WI38 (cell line): ENCODE data around the gene HS3ST3A1.

Experiments
- H3K4me3 ChIP-seq: 2 replicates; pipeline ENCODE4 v1.5.1; 2011; ENCODE audit warnings: low read depth, mild to moderate bottlenecking, control low read depth, low read length
- TF ChIP-seq, protein P1 (sequence below): IDR thresholded peaks from 2 replicates; pipeline ENCODE4 v1.5.1; 2012; ENCODE audit warnings: low read depth, mild to moderate bottlenecking, control low read depth, low read length

The HS3ST3A1 gene

DNA sequence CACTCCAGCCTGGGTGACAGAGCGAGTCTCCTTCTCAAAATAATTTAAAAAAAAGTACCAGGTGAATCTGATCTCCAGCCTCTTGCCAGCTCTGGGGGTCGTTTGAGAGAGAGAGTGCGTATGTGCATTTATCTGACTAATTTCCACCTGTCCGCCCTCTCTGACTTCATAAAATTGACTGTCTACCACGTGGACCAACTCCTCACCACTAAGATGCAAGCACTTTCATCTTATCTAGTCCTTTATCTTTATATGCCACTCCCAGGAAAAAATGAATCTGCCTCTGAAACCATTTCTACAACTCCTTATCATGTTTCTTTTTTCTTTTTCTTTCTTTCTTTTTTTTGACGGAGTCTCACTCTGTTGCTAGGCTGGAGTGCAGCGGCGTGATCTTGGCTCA lies 55.8 kb downstream of the HS3ST3A1 start:
- H3K4me3 ChIP-seq: no peak overlapping the region
- TF ChIP-seq, protein P1, sequence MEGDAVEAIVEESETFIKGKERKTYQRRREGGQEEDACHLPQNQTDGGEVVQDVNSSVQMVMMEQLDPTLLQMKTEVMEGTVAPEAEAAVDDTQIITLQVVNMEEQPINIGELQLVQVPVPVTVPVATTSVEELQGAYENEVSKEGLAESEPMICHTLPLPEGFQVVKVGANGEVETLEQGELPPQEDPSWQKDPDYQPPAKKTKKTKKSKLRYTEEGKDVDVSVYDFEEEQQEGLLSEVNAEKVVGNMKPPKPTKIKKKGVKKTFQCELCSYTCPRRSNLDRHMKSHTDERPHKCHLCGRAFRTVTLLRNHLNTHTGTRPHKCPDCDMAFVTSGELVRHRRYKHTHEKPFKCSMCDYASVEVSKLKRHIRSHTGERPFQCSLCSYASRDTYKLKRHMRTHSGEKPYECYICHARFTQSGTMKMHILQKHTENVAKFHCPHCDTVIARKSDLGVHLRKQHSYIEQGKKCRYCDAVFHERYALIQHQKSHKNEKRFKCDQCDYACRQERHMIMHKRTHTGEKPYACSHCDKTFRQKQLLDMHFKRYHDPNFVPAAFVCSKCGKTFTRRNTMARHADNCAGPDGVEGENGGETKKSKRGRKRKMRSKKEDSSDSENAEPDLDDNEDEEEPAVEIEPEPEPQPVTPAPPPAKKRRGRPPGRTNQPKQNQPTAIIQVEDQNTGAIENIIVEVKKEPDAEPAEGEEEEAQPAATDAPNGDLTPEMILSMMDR: no peak

DNA sequence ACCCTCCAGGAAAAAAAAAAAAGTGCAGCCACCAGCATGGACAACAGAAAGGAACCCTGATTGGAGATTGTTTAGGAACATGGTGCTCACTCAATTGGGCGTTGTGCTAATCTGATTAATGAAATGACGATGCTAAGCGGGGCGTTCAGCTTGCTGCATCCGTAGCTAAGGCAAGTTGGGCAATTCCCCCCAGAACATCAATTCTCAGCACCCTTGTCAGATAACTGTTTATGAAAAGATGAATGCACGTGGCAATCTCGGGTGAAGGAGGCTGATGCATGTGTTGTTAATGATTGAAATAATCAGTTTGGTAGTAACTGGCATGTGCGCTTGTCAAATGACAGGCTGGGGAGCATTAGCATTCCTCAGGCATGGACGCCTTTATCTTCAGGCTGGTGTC lies 57.0 kb downstream of the HS3ST3A1 start:
- peak overlapping the region; percentile 32; the same call in 1 of the 2 replicates for H3K4me3 ChIP-seq
- TF ChIP-seq, protein P1: no peak

DNA sequence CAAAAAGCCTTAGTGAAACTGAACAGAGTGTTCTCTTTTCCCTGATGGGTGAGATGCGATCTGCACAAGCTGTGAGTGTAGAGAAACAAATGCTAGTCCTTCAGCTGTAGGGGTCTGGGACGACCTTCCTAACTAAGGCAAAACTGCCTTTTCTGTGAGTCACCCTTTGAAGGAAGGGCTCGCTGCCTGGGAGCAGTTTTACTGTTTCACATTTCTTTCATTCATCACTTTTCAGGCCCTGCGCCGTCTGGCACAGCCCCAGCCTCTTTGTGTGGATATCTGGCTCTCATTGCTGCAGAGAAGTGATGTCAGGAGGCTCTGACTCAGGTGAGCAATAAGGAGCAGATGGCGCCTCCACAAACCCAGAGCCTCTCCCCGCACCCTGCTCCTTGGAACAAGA lies 57.4 kb downstream of the HS3ST3A1 start:
- peak overlapping the region; percentile 32 for H3K4me3 ChIP-seq
- TF ChIP-seq, protein P1: no peak

DNA sequence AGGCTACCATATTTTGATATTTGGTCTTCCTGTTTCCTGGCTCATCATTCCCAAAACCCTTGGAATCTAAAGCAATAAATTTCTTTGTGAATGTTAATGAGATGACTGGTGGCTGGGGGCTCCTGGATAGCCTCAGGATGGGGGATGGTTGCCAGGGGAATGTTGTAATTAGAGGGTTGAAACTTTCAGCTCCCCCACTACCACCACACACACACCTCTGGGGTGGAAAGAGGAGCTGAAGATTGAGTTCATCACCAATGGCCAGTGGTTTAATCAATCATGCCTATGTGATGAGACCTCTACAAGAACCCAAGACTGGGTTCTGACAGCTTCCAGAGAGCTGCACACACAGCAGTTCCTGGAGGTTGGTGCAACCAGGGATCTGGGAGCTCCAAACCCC lies 59.1 kb downstream of the HS3ST3A1 start:
- TF ChIP-seq, protein P1: no peak
- no peak overlapping the region for H3K4me3 ChIP-seq

DNA sequence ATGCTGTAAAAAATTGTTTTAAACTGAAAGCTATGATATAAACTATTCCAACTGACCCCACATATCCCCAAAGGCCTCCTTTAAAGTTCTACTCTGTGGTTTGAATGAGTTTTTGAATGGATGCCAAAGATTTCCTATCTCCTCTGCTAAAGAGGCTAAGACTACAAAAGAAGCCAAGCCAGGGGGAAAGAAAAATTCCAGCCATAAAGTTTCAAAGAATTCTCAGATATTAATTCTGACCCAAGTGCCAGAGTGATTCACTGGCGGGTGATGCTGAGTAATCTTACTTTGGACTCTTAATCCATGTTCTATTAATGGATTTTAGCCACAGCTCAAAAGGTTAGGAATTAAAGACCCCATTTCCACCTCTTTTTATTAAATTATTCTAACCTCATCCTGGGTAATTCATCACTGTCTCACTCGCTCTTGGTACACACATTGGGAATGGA lies 60.7 kb downstream of the HS3ST3A1 start:
- TF ChIP-seq, protein P1: no peak
- H3K4me3 ChIP-seq: no peak overlapping the region

DNA sequence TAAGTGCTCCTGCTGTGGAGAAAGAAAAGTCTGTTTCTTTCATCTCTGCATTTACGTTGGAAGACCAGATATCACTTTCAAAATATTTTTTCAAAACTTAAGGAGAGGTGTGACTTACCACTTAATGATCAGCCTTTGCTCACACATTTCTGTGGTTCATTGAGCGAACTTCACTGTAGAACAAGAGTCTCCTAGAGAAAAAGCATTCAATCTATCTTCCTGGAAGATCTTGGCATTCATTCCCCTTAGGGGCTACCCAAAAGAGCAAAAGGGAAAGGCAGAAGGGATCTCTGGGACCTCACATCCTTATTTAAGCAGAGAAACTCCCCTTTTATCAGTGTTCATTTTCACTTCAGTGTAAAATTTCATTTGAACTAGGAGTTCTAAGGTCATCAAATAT lies 61.2 kb downstream of the HS3ST3A1 start:
- TF ChIP-seq, protein P1: no peak

DNA sequence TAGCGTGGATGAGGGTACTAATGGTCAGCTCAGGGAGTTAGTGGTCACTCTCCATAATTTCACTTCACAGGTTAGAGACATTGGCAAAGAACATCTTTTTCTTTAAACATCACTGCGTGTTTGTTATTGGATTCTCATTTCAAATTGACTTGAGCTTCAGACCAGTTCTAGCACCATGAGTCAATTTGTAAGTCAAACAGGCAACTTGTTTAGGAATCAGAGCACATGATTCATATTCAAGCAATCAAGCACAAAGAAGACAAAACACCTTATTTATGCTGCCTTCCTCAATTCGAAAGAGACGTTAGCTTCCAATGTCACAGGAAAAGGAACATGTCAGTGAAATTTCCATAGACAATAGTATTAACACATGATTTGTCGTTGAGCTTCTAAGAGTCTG lies 62.3 kb downstream of the HS3ST3A1 start:
- TF ChIP-seq, protein P1: no peak
- no peak overlapping the region for H3K4me3 ChIP-seq

More for the DNA sequence above, 61.2 kb downstream of the HS3ST3A1 start:
- no peak overlapping the region for H3K4me3 ChIP-seq
